DND-41 (cell line): ENCODE measurements around the gene LRRC58.

Experiments used
- ATAC-seq: fragments of 200-7000 bp; cut with Tn5 transposase; 3 replicates; pipeline ENCODE4 v1.9.1; 2021; ENCODE audit warnings: low read depth; ENCODE audit not compliant: insufficient read depth
- DNase-seq: peaks from one replicate; pipeline ENCODE4 v3.0.0-alpha.2; 2020
- H2AFZ ChIP-seq: 2 replicates; pipeline ENCODE4 v1.6.0; 2012; ENCODE audit warnings: low read depth, low read length
- H3K27ac ChIP-seq: 2 replicates; pipeline ENCODE4 v1.5.1; 2012; ENCODE audit warnings: low read length, inconsistent platforms
- H3K27me3 ChIP-seq: fragments of 200-600 bp; sonication (generic); 2 replicates; pipeline ENCODE4 v1.6.0; 2012; ENCODE audit warnings: low read length, mild to moderate bottlenecking, inconsistent platforms; ENCODE audit not compliant: insufficient read depth, poor library complexity
- H3K36me3 ChIP-seq: 2 replicates; pipeline ENCODE4 v1.5.1; 2012; ENCODE audit warnings: low read length, inconsistent platforms; ENCODE audit not compliant: insufficient read depth
- H3K4me1 ChIP-seq: 2 replicates; pipeline ENCODE4 v1.5.1; 2012; ENCODE audit warnings: mild to moderate bottlenecking, low read length; ENCODE audit not compliant: insufficient read depth
- H3K4me2 ChIP-seq: 2 replicates; pipeline ENCODE4 v1.6.0; 2012; ENCODE audit warnings: mild to moderate bottlenecking, moderate library complexity, low read length, inconsistent platforms; ENCODE audit not compliant: insufficient read depth
- H3K4me3 ChIP-seq, 2 experiments: fragments of 200-600 bp in 1 of 2; shearing (Covaris generic) in 1 of 2; 2 replicates each; pipeline ENCODE4 v1.5.1; 2012 to 2016; ENCODE audit warnings: inconsistent platforms in 2 of 2, low read length in 2 of 2, mild to moderate bottlenecking in 2 of 2, low read depth in 1 of 2, moderate library complexity in 1 of 2
- H3K79me2 ChIP-seq: 2 replicates; pipeline ENCODE4 v1.6.0; 2012; ENCODE audit warnings: low read length, inconsistent platforms; ENCODE audit not compliant: insufficient read depth
- H3K9ac ChIP-seq: 2 replicates; pipeline ENCODE4 v1.6.0; 2012; ENCODE audit warnings: low read depth, mild to moderate bottlenecking, inconsistent platforms, low read length, moderate library complexity
- H3K9me3 ChIP-seq: 2 replicates; pipeline ENCODE4 v1.5.1; 2012; ENCODE audit warnings: low read length, moderate library complexity, mild to moderate bottlenecking, inconsistent platforms; ENCODE audit not compliant: insufficient read depth, severe bottlenecking
- H4K20me1 ChIP-seq: 2 replicates; pipeline ENCODE4 v1.6.0; 2012; ENCODE audit warnings: low read length; ENCODE audit not compliant: insufficient read depth
- EZH2 ChIP-seq: IDR thresholded peaks from 3 replicates; pipeline ENCODE4 v1.6.1; 2012; ENCODE audit warnings: borderline replicate concordance, low read depth, mild to moderate bottlenecking, moderate library complexity, low read length, inconsistent platforms; ENCODE audit not compliant: severe bottlenecking
- TF ChIP-seq, protein P1 (sequence below): IDR thresholded peaks from 2 replicates; pipeline ENCODE4 v1.5.1; 2012; ENCODE audit warnings: borderline replicate concordance, low read length, moderate library complexity, mild to moderate bottlenecking; ENCODE audit not compliant: poor library complexity, severe bottlenecking; ENCODE audit errors: extremely low read depth

LRRC58 gene

DNA sequence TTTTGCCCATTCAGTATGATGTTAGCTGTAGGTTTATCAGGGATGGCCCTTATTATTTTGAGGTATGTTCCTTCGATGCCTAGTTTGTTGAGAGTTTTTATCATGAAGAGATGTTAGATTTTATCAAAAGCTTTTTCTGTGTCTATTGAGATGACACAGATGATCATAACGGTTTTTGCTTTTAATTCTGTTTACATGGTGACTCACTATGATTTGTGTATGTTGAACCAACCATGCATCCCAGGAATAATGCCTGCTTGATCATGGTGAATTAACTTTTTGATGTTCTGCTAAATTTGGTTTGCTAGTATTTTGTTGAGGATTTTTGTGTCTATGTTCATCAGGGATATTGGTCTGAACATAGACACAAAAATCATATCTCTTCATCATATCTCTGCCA lies 72.4 kb downstream of the LRRC58 start:
- Histone ChIP-seq H3K4me1 (no peaks in the 10 kb centered on the region), H2AFZ (no peak overlapping the region), H3K27ac (no peak overlapping the region), H3K4me2 (no peak overlapping the region), H3K79me2 (no peaks in the 10 kb centered on the region), H3K9me3 (no peaks in the 10 kb centered on the region), H3K9ac (no peak overlapping the region), H3K4me3 (no peak overlapping the region), H3K36me3 (no peaks in the 10 kb centered on the region), H4K20me1 (no peaks in the 10 kb centered on the region), H3K27me3 (peaks cover 12% of the 10 kb centered on the region)
- DNase-seq (no peak), ATAC-seq (no peak)
- TF ChIP-seq EZH2, result no peak
- TF ChIP-seq, protein P1, sequence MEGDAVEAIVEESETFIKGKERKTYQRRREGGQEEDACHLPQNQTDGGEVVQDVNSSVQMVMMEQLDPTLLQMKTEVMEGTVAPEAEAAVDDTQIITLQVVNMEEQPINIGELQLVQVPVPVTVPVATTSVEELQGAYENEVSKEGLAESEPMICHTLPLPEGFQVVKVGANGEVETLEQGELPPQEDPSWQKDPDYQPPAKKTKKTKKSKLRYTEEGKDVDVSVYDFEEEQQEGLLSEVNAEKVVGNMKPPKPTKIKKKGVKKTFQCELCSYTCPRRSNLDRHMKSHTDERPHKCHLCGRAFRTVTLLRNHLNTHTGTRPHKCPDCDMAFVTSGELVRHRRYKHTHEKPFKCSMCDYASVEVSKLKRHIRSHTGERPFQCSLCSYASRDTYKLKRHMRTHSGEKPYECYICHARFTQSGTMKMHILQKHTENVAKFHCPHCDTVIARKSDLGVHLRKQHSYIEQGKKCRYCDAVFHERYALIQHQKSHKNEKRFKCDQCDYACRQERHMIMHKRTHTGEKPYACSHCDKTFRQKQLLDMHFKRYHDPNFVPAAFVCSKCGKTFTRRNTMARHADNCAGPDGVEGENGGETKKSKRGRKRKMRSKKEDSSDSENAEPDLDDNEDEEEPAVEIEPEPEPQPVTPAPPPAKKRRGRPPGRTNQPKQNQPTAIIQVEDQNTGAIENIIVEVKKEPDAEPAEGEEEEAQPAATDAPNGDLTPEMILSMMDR, result no peak

DNA sequence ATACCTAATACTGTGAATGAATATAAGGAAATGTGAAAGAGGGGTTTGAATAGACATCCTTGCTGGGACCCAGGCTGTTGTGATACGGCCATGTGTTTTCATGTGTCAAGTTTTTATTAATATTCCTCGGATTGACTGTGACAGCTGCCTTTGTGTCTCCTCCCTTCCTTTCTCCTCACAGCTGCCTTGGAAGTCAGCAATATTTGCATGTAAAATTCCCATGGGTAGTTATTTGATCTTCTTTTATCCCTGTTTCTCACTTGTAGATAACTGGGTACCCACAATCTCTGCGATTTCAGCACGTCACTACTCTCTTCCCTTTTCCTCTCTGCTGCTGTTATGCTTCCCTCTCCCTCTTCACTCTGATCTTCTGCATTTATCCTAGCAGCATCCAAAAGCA lies 73.5 kb downstream of the LRRC58 start:
- DNase-seq (no peak), ATAC-seq (no peak)
- Histone ChIP-seq H4K20me1 (no peaks in the 10 kb centered on the region), H3K27me3 (peaks cover 15% of the 10 kb centered on the region), H3K4me3 (no peak overlapping the region), H3K9ac (no peak overlapping the region), H3K9me3 (no peaks in the 10 kb centered on the region), H3K27ac (no peak overlapping the region), H3K4me1 (no peaks in the 10 kb centered on the region), H3K36me3 (no peaks in the 10 kb centered on the region), H3K79me2 (no peaks in the 10 kb centered on the region), H3K4me2 (no peak overlapping the region), H2AFZ (no peak overlapping the region)
- no peak for TF ChIP-seq EZH2
- TF ChIP-seq, protein P1, result no peak

DNA sequence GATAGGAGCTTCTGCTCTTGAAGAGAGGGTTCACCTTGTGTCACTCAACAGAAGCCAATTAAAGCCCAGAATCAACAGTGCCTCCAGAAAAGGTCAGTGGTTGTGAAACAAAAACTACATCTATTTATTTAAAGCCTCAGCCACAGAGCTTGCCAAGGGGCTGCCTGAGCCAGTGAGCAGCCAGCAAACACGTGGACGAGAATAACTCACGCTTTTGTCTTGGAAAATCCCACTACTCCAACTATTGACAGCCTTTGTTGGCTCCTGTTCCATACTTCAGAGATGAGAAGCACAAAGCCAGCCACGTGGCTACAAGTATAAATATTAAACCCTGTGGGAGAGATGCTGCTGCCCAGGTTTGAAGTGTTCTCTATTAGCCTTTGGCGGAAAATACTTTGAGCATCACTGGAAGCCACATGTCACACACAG lies 74.4 kb downstream of the LRRC58 start:
- DNase-seq, result no peak
- TF ChIP-seq, protein P1, result no peak
- no peak for TF ChIP-seq EZH2

More for the DNA sequence above, 74.4 kb downstream of the LRRC58 start:
- Histone ChIP-seq H3K9me3 (no peaks in the 10 kb centered on the region), H3K4me1 (no peaks in the 10 kb centered on the region), H4K20me1 (no peaks in the 10 kb centered on the region), H3K27me3 (peaks cover 16% of the 10 kb centered on the region), H3K79me2 (no peaks in the 10 kb centered on the region), H2AFZ (no peak overlapping the region), H3K9ac (no peak overlapping the region), H3K36me3 (no peaks in the 10 kb centered on the region), H3K4me3 (no peak overlapping the region), H3K27ac (no peak overlapping the region), H3K4me2 (no peak overlapping the region)
- no peak for ATAC-seq
